Activated naive CD4-positive, alpha-beta T cell treated with anti-CD3 and anti-CD28 coated beads, Interleukin-2, amount 50 U/mL, for 16 hours (primary cell): ENCODE data around the gene CCDC186.

Experiments
- DNase-seq: peaks from one replicate; pipeline ENCODE4 v3.0.0-alpha.2; 2020

Gene CCDC186

GRCh38 chr10:114173921-114174694 lies at the start of gene CCDC186:
CCDC186 (minus strand) TSS chr10:114174203; CDS start chr10:114163268, 10,935 bp downstream.
- peak; percentile 99 for DNase-seq

- DNase-seq: no peak
Measured at GRCh38 chr10:114223066-114223465, 49.1 kb upstream of the CCDC186 start.

DNA sequence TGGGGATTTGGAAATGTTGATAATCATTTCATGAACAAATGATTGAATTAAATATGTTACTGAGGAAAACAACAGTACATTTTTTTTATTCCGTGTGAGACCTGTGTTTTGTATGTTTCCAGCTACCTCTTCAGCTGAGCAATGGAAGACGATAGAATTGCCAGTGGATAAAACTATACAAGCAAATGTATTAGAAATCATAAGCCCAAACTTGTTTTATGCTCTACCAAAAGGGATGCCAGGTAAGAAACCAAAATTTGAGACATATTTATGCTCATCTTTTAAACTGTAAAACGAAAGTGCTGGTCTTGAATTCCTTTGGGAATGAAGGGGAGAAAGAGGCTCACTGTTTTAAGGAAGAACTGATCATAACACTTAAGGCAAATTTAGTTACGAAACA lies 47.2 kb upstream of the CCDC186 start:
- DNase-seq: no peak

DNA sequence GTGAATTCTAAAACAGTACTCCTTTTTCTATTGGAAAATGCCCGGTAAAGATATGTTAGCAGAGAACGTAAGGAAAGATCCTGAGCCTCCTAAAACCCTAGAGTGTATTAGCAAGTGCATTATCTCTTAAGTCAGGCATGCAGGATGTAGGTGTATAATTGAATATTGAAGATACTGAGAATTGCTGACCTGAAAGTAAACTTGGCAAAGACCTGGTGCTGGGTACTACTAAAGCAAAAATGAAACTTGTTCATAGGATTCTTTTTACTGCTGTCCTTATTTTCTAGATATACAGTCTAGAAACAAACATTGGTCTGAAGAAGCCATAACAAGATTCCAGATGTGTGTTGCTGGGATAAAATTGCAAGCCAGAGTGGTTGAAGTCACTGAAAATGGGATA lies 46.3 kb upstream of the CCDC186 start:
- DNase-seq: no peak

DNA sequence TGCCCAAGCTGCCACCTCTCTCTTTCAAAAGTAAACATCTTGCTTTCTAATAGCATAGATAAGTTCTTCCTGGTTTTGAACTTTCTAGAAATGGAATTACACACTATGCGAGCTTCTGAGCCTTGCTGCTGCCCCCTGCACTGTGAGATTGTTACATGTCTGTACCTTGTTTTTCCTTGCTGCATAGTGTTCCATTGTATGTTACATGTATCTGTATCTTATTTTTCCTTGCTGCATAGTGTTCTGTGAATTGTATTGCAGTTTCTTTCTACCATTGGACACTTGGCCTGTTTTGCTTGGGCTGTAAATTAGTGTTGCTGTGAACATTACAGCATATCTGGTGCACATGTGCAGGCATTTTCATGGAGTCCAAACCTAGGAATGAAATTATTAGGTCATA lies 41.0 kb upstream of the CCDC186 start:
- DNase-seq: no peak

DNA sequence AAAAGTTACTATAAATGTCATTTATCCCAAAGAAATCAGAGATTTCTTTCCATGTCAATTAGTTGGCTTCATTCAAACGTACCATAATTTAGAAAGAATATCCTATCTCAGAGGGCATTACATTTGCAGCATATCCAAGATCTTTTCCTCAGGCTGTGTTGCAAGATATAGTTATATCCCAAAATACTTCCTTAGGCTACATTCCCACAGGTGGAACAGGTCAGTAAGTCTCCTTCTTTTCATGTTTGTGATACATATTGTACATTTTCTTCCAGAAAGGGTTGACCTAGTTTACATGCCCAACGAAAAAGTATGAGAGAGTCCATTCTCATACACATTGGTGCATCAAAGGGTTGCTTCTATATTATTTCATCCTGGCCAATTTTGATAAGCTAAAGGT lies 38.1 kb upstream of the CCDC186 start:
- no peak for DNase-seq

DNA sequence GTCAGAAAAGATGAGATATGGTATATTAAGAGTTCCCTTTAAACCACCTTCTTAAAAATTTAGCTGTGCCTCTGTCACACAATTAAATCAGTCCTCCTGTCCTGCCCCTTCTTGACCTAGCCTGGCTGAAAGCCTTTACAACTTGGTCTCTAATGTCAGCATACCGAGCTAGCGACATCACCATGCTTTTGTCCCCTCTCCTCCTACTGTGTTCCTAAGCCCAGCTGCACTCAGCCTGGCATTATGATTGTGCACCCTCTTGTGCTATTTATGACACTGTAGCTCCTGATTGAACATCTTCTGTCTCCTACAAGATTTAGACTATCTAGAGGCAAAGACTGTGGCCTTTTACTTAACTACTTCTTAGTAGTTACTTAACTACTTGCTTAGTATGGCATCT lies 34.3 kb upstream of the CCDC186 start:
- no peak for DNase-seq

DNA sequence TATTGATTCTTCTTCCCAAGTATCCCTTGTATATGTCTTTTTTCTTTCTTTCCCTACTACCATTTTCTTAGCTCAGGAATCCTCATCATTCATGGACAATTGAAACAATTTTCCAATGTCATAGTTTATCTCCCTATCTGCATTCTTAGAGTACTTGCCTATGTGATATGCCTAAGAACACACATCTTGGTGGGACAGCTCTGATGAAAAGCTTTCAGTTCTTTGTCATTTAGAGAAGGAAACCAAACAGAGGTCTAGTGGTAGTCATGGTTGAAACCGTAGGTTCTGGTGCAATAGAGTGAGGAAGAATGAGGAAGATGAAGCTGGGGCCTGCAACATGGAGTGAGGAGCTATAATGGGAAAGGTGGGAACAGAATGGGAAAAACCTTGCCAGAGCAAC lies 33.3 kb upstream of the CCDC186 start:
- DNase-seq: no peak

- no peak for DNase-seq
Measured at GRCh38 chr10:114206902-114207301, 32.9 kb upstream of the CCDC186 start.

GRCh38 chr10:114202812-114203211 lies 28.8 kb upstream of the CCDC186 start:
- no peak for DNase-seq

DNA sequence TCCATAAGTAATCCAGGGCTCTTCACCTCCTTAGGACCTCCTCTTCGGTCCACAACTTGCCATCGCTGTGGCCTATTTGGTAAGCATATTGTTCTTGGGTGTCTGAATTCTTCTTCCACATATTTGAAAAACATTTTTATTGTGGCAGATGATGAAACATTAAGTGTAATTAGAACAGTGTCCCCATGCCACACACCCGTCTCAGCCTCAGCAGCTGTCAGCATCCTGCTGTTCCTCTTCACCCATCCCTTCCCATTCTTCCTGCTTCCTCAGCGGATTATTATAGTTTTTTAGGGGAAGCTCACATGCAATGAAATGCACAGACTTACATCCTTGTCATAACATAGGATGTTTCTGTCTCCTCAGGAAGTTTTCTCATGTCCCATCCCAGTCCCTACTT lies 25.2 kb upstream of the CCDC186 start:
- no peak for DNase-seq

- DNase-seq: no peak
Measured at GRCh38 chr10:114195079-114195478, 21.1 kb upstream of the CCDC186 start.

DNA sequence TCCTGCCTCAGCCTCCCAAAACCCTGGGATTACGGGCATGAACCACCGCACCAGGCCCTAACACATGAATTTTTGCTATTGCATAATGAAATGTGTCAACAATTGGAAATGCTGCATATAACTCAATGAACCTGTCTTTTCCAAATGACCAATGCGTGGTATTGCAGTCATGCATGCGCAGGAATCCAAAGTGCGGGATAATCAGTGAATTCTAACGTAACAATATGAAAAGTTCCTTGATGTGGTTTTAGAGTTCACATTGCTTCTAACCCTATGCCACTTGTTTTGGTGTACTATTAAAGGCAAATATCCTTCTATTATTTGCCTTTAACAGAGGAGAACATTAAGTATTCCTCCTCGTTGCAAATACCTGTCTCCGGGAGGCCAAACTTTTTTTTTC lies 15.7 kb upstream of the CCDC186 start:
- DNase-seq: no peak

DNA sequence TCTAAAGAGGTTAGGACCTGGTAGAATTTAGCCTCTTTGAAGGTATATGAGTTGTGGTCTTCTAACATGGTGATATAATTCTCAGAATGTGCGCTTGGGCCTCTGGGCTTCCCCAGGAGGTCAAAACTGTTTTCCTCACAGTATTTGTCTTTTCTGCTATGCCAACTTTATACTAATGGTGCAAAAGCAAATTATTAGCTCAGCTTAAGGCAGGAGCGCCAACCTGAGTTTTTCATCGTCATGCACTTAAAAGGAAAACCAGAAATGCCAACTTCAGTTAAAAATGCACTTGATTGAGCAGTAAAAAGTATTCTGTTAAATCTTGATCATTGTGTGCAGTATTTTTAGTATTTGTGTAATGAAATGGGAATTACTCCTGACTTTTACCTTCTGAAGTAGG lies 14.9 kb upstream of the CCDC186 start:
- DNase-seq: no peak

DNA sequence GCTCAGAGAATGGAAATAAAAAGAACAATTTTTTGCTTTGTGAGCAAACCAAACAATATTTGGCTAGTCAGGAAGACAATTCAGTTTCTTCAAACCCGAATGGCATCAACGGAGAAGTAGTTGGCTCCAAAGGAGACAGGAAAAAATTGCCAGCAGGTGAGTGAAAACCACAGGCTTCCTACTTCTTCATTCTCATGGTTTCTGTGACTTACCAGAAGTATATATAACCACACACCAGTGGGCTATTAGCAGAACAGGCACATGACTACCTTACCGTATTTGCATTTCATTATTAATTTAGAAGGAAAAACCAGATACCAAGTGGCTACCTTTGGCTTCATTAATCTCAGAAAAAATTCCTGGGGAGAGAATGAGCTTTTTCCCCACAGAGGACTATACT lies 14.0 kb upstream of the CCDC186 start:
- DNase-seq: no peak

DNA sequence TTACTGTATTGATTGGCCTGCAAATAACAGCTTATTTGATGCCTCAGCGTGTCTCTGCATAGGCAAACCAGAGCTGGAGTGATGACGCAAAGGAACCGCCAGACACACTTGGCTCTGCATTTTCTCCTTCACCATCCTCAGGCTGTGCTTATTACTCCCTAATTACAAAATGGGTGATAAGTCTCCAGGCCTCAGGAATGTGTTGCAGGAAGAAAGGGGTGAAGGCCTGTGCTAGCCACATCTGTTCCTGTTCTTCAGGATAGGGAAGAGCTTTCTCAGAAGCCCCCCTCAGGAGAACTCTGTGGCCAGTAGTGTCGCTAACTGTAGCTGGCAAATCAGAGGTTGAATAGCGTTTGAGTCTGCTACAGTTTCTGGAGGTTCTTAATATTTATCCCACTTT lies 10.3 kb upstream of the CCDC186 start:
- no peak for DNase-seq

- no peak for DNase-seq
Measured at GRCh38 chr10:114183563-114183962, 9.6 kb upstream of the CCDC186 start.

DNA sequence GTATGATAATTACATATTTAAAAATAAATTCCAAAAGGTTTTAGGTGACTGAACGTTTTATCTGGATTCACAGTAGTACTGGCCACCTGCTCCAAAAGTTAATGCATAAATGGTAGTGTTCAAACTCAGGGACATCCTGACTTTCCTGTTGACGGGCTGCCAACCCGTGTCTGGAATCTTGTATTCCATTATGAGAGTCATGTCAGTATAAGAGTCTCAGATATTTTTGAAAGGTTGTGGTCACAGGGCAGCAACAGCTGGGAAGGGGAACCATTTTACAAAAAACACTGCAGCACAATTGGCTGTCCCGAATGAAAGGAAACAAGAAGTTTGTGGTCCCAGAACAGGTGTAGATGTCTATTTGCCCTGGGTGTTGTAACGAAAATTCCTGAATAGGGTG lies 8.0 kb upstream of the CCDC186 start:
- DNase-seq: no peak

- DNase-seq: no peak
Measured at GRCh38 chr10:114180937-114181336, 6.9 kb upstream of the CCDC186 start.

GRCh38 chr10:114179747-114180146 lies 5.7 kb upstream of the CCDC186 start:
- no peak for DNase-seq

- DNase-seq: no peak
Measured at GRCh38 chr10:114179148-114179547, 5.1 kb upstream of the CCDC186 start, which contains the start of gene TDRD1. TDRD1 (plus strand) TSS chr10:114179353; CDS start chr10:114187832, 8,479 bp downstream.

GRCh38 chr10:114176511-114176910 lies 2.5 kb upstream of the CCDC186 start:
- no peak for DNase-seq

DNA sequence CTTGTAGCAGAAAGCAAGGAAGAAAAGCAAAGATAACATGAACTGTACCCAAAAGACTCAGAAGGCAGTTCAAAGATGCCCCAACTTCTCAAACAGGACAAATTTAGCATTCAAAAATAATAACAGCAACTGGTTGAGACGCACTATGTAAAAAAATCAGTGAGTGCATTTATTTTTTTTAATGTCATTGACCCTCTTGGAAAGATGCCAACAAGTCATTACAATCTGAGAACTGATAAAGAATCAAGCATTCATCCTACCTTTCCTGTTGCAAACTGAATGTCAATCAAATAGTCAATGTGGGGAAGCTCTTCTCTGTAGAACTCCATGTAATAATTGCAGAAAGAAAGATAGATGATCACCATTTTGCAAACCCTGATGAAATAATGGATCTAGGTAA lies 1.7 kb upstream of the CCDC186 start:
- DNase-seq: no peak

GRCh38 chr10:114174695-114175188 lies 739 bp upstream of the CCDC186 start:
- DNase-seq: no peak

DNA sequence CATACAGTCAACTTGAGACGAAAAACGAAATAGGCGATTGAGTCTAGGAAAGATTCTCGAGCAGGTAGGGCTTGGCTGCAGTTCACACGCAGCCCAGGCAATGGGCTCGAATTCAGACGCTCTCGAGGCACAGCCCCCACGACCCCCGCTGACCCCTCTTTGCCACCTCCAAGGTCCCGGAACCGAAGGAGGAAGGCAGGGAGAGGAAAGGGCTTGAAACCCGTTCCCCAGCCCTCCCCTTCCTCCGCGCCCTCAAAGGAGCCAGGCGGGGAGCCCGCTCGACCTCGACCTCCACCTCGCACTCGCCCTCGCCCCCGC lies 441 bp downstream of the CCDC186 start:
- DNase-seq: no peak
